GM19397 (cell line): Measurements from ENCODE around the gene RBP2.

Experiments
- ATAC-seq: cut with Tn5 transposase; IDR thresholded peaks from one replicate; pipeline ENCODE4 v1.9.1; 2021; ENCODE audit warnings: mild to moderate bottlenecking, moderate library complexity; ENCODE audit not compliant: unreplicated experiment

RBP2 gene

GRCh38 chr3:139476348-139476747 is at the start of gene RBP2:
RBP2 (minus strand) TSS chr3:139476516; CDS start chr3:139476459, 57 bp downstream.
- ATAC-seq: no peak

- ATAC-seq: no peak
These were observed 48.7 kb upstream of the RBP2 start for GRCh38 chr3:139524841-139525636.

- ATAC-seq: no peak
These were observed 47.4 kb upstream of the RBP2 start for GRCh38 chr3:139523718-139524117.

- ATAC-seq: no peak
These were observed 46.9 kb upstream of the RBP2 start for GRCh38 chr3:139523166-139523565.

- ATAC-seq: no peak
These were observed 46.1 kb upstream of the RBP2 start for GRCh38 chr3:139522421-139522820.

- no peak for ATAC-seq
These were observed 45.5 kb upstream of the RBP2 start for GRCh38 chr3:139521816-139522215.

GRCh38 chr3:139521144-139521543 is 44.8 kb upstream of the RBP2 start:
- no peak for ATAC-seq

GRCh38 chr3:139519998-139520737 is 43.9 kb upstream of the RBP2 start:
- ATAC-seq: no peak

GRCh38 chr3:139518926-139519842 is 42.9 kb upstream of the RBP2 start:
- ATAC-seq: no peak

- no peak for ATAC-seq
These were observed 42.0 kb upstream of the RBP2 start for GRCh38 chr3:139518306-139518705.

GRCh38 chr3:139517321-139518065 is 41.2 kb upstream of the RBP2 start:
- ATAC-seq: no peak

GRCh38 chr3:139514741-139515140 is 38.4 kb upstream of the RBP2 start:
- no peak for ATAC-seq

- ATAC-seq: no peak
These were observed 33.3 kb upstream of the RBP2 start for GRCh38 chr3:139509631-139510030.

- ATAC-seq: no peak
These were observed 30.4 kb upstream of the RBP2 start for GRCh38 chr3:139506766-139507165.

- ATAC-seq: no peak
These were observed 29.6 kb upstream of the RBP2 start for GRCh38 chr3:139505829-139506386.

GRCh38 chr3:139499536-139499935 is 23.2 kb upstream of the RBP2 start:
- ATAC-seq: no peak

GRCh38 chr3:139493826-139494385 is 17.6 kb upstream of the RBP2 start:
- no peak for ATAC-seq

- ATAC-seq: no peak
These were observed 15.7 kb upstream of the RBP2 start for GRCh38 chr3:139491966-139492365.

GRCh38 chr3:139491027-139491700 is 14.8 kb upstream of the RBP2 start:
- ATAC-seq: no peak
